GM19455 (cell line): ENCODE data around the gene CYTH1.

Source experiments
- ATAC-seq: cut with Tn5 transposase; IDR thresholded peaks from one replicate; pipeline ENCODE4 v1.9.1; 2021; ENCODE audit not compliant: unreplicated experiment

Gene CYTH1

DNA sequence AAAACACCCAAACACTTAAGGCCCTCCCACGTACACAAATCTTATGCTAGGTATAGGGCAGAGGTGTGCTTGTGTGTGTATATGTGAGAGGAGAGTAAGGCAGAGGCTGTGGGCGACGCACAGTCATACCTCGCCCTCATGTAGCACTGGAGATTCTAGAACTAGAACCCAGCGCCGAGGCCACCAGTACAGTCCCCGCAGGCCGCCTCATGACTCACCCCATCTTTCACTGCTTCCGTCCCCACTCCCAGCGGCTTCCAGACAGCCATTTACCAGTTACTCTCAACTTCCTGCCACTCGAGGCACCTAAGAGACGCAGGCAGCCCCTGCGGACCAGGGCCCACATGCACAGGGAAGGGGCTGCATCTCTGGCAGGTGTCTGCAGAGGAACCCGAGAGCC is 23.2 kb upstream of the CYTH1 start:
- ATAC-seq: no peak

DNA sequence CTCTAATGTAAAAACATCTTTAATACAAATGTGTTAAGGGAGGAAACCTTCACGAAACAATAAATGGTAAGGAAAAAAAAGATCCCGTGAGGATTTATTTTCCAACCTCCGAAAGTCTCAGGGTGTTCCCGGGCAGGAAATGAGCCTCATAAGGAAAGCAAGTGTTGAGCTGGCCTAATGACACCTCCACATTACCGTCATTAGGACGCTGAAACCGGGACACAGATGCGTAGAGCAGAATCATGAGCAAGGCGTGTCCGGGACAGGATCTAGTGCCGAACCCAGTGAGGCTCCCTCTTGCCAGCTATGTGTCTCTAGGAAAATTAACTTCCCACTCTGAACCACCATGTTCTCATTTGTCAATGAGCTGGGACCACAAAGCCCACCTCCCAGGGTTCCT is 22.7 kb upstream of the CYTH1 start:
- ATAC-seq: no peak

DNA sequence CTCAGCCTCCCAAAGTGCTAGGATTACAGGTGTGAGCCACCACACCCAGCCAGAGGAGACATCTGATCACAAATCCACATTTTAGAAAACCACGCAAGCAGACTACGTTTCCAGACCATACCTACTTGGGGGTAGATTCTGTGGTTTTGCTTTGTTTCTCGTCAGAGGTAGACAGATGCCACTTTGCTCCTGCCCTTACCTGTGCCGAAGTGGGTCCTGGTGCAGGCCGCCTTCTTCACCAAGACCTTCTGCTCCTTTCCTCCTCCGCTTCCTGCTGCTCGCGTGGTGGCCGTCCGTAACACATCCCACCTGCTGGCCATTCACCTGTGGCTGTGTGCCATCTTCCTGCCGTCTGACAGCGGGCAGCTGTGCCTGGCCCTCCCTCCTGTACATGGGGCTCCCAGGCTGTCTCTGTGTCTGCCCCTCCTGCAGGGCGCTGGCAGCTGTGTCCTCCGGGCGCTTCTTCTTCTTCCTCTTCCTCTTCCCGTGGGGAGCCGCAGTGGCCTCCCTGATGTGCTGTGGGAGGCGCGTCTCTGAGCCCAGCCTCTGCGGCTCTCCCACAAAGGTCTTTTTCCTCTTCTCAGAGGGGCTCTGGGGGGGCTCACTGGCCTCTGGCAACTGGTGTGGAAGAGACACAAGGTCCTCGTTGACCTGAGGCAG is 21.2 kb upstream of the CYTH1 start:
- ATAC-seq: no peak

DNA sequence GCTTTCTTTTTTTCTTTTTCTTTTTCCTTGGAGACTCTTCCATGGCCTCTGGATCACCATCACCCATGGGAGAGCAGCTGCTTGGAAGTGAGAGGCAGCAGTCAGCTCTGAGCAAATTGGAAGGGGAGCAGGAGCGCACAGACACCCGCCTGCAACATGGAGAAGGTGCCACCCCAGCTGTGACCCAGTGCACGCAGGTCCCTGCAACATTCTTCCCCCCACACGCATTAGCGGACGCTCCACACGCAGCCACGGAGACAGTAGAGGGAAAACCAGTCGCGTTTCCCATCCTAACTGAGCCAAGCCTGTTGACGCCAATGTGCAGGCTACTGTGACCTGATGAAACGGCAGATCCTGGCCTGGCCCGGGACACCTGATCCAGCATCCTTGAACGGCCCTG is 20.4 kb upstream of the CYTH1 start:
- no peak for ATAC-seq

DNA sequence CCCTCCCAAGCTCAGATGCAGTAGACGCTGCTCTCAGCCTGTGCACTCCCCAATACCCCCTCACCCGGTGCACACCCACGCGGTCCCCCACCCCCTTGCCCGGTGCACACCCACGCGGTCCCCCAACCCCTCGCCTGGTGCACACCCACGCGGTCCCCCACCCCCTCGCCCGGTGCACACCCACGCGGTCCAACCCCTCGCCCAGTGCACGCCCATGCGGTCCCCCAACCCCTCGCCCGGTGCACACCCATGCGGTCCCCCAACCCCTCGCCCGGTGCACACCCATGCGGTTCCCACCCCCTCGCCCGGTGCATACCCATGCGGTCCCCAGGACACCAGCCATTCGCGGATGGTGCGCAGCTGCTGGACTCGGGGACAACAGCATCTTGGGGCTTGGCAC is 19.9 kb upstream of the CYTH1 start:
- ATAC-seq: no peak

DNA sequence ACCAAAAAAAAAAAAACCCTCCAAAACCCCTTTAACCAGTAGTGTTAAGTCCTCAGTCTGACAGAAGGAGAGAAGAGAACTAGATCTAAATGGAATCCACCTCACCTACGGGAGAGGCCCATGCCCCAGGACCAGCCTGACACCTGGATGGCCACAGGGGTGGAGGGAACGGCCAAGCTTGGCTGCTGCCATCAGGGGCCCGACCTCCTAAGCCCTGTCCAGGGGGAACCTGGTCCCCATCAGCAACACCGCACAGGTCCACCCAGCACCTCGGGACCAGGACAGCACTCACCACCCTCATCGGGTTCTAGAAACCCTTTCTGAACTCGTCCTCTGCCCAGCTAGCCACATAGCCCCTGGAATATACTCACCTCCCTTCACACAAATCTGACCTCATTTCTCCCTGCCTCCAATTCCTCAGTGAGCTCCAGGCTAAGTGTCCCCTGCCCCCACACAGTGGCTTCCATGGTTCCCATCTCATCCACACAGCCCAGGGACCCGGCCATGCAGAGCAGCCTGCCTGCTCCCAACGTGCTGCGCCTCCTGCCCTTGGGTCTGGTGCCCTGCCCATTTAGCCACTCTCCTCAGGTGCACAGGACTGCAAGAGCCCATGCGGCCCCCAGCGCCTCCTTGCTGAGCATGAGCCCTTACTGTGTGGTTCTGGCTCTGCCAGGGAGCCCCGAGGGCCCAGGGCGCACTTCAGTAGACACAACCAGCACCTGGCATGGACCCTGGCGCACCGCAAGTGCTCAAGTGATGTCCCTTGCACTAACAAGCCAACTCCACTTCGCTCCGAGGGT is 18.3 kb upstream of the CYTH1 start:
- ATAC-seq: no peak

DNA sequence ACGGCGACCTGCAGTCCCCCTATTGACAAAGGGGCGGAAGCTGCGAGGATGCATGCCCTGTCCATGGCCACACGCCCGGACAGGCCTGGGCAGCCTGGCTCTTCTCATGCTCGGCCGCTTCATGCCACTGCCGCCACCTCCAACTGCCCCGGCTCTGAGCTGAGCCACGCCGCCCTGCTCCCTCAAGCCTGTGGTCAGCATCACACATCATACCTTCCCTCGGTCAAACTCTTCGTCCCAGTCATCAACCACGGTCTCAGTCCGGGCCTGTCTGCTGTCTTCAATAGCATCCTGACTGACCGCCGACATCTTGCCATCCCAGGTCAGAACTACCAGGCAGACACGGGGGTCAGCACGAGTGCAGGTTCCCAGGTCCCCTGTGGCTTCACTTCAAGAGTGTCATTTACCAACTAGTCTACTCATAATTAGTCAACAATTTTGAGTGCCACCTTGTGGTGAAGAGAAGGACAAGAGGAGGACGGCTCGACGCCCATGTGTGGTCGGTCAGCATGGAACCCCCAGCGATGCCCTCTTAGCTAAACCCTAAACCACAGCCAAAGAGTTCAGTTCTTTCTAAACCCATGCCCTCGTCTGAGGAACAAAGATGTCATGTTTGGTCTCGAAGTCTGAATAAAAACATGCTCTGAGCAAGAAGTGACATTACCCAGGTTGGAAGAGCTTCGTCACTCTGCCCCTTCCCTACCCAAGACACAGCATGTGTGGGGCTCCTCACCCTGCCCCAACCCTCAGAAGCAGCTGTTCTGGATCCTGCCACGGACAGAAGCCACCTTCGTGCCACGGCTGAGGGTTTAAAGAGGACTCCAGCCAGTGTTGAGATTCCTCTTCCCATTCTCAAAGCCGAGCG is 16.9 kb upstream of the CYTH1 start:
- ATAC-seq: no peak

DNA sequence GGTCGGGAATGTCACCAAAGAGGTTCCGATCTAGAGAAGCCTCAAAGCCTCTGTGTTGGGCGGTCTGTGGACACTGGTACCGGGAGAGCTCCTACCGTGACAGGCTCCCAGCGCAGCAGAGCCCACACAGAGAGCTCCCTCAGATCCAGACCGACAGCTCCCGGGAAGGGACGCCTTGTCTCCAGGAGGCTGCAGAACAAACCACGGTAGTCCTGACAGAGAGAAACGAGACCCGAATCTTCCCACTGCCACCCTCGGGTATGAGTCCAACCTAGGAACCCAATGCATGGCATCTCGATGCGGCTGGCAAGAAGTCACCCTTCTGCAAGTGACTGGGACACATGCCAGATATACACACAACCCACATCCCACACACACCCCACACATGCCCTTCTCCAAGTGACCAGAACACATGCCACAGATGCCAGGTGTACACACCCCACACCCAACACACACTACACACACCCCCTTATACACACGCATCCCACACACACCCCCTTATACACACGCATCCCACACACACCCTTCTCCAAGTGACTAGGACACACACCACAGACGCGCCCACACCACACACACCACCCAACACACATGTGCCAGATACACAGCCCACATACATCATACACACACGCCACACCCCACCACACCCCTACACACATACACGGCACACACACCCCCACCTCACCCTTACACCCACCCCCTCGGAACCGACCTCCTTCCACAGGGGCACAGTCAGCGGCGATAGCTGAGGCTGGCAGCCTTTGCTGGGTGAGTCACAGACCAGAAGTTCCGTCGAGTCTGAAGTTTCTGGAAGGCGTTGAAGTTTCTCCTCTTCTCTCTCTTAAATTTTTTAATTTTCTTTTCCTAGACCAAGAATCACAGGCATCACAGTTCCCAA is 15.9 kb upstream of the CYTH1 start:
- ATAC-seq: no peak

DNA sequence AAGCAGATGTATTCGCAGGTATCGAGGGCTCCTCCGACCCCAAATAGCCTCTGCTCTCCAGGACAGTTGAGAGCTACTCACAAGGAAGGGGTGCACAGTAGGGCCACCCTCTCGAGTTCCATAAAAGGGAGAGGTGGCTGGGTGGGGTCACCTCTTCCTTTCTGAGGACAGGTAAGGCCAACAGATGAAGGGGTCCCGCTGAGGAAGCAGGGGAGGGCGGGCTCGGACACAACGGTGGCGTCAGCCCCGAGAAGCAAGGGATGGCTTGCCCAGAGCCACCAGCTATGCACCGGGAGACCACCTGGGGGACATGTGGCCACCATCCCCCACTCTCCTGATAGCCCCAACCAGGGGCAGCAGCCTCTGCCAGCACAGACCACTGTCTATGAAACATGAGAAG is 15.1 kb upstream of the CYTH1 start:
- no peak for ATAC-seq

DNA sequence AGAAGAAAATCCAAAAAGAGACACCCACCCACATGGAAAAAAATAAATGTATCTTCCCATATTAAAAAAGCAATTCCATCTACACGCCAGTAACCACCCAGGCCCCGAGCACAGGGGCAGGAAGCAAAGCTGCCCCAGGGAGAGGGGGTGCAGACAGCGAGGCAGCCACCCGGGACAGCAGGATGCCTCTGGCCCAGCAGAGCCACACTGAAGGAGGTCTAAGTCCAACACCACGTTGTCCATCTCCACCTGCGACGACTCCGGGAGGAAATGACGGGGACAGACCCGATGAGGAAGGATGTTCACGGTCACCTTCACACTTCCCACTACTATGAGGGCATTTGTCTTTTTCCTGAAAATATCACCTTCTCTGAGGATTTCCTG is 14.4 kb upstream of the CYTH1 start:
- ATAC-seq: no peak

DNA sequence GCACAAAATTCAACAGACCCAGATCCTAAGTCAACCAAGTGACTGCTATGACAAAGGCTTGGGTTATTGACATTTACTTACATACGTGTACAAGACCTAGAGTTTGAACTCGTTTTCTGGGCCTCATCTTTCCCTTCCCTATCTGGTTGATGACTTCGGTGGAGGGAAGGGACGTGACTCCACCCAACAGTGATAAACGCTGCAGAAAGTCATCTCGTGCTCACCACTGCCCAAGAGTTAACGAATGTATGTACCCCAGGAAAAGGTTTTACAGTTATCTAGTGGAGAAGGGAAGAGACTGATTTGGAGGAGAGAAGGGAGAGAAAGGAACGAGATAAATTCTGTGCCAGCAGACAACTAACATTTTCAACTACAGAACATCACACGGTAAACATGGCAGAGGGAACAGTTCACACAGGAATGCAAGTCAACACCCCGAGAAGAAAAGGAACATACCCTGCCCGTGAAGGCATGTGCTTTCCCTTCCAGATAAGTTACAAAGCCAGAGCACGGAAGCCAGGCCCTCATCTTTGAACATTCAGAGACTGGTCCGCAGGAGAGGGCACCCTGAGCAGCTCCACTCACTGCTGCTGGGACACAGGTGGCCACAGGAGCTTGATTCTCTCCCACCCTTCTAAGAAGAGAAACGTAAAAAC is 13.9 kb upstream of the CYTH1 start:
- ATAC-seq: no peak

DNA sequence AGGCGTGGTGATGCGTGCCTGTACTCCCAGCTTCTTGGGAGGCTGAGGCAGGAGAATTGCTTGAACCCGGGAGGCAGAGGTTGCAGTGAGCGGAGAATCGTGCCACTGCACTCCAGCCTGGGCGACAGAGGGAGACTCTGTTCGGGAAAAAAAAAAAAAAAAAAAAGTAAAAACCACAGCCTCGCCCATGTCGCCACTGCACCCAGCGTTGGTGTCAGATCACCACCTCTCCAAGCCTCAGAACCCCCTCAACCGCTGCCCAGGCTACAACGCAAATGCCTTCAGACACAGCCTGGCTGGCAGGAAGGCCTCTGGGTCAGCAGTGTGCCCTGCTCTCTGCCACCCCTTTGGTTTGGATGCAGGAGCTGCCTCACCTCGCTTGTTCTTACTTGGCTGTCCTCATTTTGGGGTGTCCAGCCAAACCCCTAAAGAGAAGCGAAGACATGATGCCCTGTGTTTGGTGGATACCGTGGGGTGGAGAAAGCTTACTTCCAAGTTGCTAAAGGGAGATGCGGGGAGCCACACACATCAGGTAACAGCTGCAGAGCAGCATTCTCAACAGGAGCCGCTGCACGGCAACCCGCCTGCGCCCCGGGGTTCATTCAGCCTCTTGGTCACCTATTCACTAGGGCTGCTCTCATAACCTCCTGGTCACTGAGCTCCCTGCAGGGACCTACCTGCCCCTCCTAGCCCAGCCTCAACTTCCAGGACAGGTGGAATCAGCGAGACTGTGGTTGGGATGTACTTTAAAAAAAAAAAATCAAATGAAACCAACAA is 13.0 kb upstream of the CYTH1 start:
- ATAC-seq: no peak

DNA sequence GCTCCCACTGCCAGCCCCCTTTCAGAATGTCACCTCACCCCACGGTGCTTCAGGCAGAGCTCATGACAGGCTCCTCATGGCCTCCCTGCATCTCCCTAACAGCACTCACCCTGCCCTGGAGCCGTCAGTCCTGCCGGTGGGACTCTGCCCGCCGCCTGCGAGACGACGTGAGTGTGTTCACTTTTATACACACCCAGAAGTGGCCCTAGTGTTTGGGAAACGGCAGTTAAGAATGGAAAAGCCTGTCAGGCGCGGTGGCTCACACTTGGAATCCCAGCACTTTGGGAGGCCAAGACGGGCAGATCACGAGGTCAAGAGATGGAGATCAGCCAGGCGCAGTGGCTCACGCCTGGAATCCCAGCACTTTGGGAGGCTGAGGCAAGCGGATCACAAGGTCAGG is 12.3 kb upstream of the CYTH1 start:
- ATAC-seq: no peak

DNA sequence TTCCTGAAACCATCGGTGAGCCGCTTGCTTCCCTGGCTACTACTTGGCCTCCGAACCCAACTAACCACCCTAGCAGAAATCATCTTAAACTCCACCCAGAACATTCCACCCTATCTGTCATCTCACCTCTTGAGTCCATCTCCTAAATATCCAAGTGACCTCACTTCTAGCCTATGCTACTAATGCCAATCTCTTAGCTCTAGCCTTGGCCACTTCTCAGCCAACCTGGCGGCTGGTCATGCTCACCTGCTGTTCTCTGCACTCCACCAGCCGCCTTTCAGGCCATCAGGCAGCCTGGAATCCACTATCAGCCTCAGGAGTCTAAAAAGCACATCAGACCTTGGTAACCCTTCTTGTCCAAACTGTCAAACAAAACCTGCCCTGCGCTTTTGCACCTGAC is 11.9 kb upstream of the CYTH1 start:
- ATAC-seq: no peak

DNA sequence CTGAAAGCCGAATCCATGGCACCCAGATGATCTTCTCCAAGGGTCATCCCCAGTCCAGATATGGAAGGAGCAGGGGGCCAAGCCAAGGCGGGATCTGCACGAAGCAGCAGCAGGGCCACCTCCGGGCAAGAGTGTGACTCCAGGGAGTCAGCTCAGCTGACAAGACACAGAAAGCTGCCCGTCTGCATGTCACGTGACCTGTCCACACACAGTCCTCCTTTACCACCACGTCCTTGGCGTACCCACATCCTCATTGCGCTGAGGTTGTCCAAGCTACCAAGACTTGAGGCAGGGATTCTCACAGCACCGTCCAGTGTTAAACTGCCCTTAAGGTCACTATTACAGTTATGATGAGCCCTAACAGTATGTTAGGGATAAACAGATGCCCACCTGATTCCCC is 11.3 kb upstream of the CYTH1 start:
- no peak for ATAC-seq

DNA sequence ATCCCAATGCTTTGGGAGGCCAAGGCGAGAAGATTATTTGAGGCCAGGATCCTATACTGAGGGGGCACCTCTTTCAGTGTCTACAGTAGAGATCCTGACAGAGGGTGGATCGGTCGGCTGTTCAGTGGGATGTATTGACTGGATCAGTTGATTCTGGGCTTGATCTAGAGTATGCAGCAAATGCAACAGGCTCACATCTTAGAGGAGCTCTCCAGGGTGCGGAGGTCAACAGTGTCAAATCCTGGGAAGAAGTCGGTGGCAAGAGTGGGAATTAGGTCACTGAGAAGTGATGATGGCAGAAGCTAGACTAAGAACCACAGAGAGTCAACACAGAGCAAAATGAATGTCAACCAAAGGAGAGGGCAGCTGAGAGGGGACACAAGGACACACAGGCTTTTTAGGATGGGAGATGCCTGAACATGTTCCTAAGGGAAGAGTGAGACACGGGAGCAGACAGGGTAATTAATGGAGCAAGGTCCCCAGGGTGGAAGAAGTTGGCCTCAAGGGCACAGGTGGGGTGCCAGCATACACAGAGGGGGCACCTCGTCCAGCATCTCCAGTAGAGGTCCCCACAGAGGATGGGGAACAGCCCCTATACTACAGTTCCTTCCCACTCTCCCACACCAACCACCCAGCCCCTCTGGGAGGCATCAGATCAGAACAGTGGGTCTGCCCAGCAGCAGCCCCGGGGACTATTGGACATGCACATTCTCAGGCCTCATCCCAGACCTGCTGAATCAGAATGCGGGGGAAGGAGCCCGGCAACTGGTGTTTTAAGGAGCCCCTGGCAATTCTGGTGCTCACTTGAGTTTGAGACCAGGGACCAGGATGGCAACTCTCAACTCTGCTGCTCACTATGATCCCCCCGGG is 10.0 kb upstream of the CYTH1 start:
- no peak for ATAC-seq

DNA sequence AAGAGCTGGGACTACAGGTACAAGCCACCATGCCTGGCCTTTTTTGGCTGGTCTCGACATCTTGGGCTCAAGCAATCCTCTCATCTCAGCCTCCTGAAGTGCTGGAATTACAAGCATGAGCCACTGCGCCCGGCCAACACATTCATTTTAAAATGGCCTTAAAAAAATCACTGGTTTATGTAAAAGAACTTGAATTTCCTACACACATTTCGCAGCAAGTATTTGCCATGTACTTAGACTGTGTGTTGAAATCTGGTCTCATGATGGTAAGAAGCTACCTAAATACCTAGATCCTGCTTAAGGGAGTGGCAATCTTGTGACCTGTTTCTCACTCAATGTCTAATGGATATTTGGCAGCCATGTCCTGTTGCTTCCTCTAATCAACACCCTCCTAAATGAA is 8.5 kb upstream of the CYTH1 start:
- no peak for ATAC-seq

DNA sequence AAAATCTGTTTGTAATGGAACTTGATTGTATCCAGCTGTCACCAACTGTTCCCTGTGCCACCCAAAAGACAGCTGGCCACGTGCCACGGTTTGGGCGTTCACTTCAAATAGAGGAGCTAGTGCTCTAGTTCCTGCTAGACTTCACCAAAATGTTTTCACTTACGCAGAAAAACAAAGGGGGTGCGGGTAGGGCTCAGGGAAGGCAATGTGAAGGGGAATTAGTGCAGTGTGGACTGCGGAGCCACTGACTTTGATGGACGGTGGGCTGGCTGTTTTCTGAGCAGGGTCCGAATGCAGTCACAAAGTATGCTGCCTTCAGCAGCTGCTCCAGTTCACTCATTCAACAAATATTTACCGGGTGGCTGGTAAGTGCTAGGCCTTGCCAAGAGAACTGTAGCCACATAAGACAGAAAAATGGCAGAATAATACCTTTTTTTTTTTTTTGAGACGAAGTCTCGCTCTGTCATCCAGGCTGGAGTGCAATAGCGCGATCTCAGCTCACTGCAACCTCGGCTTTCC is 7.6 kb upstream of the CYTH1 start:
- ATAC-seq: no peak
